Measurements from ENCODE around the gene VCL. TPM values are rescaled to one million over a fixed set of nuclear protein-coding genes. Genes with fewer than 3 reads are reported as not detected.

VCL gene
- total and polyA plus RNA-seq, 9 of the 15 experiments (the other 6 are each of a cell fraction or from before 2014, with no cell fraction given) = 29.8 to 186 (median 76.4) TPM

DNA sequence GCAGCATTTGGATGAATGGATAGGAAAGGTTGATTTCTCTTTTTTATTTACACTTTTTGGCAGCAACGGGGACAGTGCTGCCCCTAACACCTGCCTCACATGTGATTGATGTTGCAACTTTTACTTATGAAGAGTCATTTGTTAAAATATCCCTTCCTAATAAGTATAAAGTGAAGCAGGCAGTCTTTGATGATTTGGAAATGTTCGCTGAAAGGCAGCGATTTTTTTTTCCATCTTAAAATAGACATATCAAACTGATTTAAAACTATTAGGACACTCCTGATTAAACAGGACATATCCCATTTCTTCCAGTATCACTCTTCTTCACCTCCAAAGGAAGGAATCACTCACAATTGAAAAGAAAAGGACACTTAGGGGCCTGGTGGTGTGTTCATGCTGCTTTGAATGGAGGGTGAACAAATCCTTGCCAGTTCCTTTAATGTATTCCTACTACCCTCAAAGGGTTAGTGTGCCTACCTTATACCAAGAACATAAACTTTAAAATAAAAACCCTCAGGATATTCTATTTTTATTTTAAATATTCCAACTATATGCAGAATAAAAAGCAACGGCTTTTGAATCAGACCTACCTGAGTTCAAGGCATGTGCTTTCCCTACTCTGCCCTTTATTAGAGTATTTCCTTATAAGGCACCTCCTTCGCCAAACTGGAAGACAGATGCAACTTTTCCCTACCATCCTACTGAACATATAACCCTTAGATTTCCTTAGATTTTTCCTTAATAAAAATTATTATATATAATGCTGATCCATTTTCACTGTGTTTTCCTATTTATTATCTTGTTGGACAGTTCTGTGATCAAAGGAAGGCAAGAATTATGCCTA lies 154.2 kb downstream of the VCL start:
- H3K9me3 ChIP-seq (replicated peaks; ENCODE audit: control insufficient read depth, insufficient read depth, low read depth, low read length) = no peaks in the 10 kb centered on the region
- peak overlapping the region; percentile 93 for H3K4me3 ChIP-seq
- H3K9ac ChIP-seq (ENCODE audit: insufficient read depth in 1 of 2, low read depth in 2 of 2, low read length in 2 of 2) = peak overlapping the region; percentile 85 to 96
- ChIA-PET CTCF (ENCODE audit: low intra/inter-chr PET ratio) (interaction anchor here (0.9 to 1.1 kb wide), 2 partner anchors 83 to 92 kb away, joined by 3 to 5 read pairs; no protein-coding TSS in a partner anchor), POLR2A (interaction anchor here (0.5 to 1.2 kb wide), 4 partner anchors 10 to 28 kb away, joined by 3 to 5 read pairs (median 4); no protein-coding TSS in a partner anchor)
- peaks cover 92% of the 10 kb centered on the region for H3K79me2 ChIP-seq (ENCODE audit: control insufficient read depth, insufficient read depth, low read length)
- peaks cover 12% of the 10 kb centered on the region; the same call in 1 of the 3 replicates for H3K36me3 ChIP-seq (ENCODE audit: control insufficient read depth, insufficient read depth, low read length)
- H2AFZ ChIP-seq (ENCODE audit: low read depth, low read length) = peak overlapping the region; percentile 90
- 3% methylated on average over 5 of the region's 5 CpGs for WGBS (ENCODE audit: insufficient coverage, low coverage, missing lambda C conversion rate)
- H3K27ac ChIP-seq (ENCODE audit: extremely low read depth, low read depth, low read length) = peak overlapping the region; percentile 94
- peaks cover 6% of the 10 kb centered on the region for H3K9me1 ChIP-seq (ENCODE audit: control insufficient read depth, insufficient read depth, low read length)
- ATAC-seq (no peak), DNase-seq (ENCODE audit: extremely low read depth in 1 of 4, low spot score in 3 of 4) (peak in 1 of 4 experiments; percentile 18), FAIRE-seq (no peak)
- no peaks in the 10 kb centered on the region for H3K27me3 ChIP-seq (ENCODE audit: control insufficient read depth in 2 of 2, insufficient read depth in 2 of 2, low read length in 2 of 2)
- no TSS peak for BruUV-seq (replicated peaks)
- in situ Hi-C loops (cut with MboI) (no loop called here), intact Hi-C loops (cut with micrococcal nuclease) (loop anchor here (2.0 to 5.0 kb wide), 2 partner anchors 25 to 80 kb away; no protein-coding TSS in a partner anchor)
- H3K4me1 ChIP-seq (replicated peaks in 1 of 2; ENCODE audit: control insufficient read depth in 2 of 2, insufficient read depth in 2 of 2, low read length in 2 of 2) = peaks cover 10 to 29% of the 10 kb centered on the region in 2 experiments
- no peaks in the 10 kb centered on the region; the same call in 1 of the 2 replicates for H4K20me1 ChIP-seq (replicated peaks; ENCODE audit: control insufficient read depth, insufficient read depth, low read length)
- H3K4me2 ChIP-seq (ENCODE audit: insufficient read depth, low read length) = peak overlapping the region; percentile 98
- TF ChIP-seq, protein P1, sequence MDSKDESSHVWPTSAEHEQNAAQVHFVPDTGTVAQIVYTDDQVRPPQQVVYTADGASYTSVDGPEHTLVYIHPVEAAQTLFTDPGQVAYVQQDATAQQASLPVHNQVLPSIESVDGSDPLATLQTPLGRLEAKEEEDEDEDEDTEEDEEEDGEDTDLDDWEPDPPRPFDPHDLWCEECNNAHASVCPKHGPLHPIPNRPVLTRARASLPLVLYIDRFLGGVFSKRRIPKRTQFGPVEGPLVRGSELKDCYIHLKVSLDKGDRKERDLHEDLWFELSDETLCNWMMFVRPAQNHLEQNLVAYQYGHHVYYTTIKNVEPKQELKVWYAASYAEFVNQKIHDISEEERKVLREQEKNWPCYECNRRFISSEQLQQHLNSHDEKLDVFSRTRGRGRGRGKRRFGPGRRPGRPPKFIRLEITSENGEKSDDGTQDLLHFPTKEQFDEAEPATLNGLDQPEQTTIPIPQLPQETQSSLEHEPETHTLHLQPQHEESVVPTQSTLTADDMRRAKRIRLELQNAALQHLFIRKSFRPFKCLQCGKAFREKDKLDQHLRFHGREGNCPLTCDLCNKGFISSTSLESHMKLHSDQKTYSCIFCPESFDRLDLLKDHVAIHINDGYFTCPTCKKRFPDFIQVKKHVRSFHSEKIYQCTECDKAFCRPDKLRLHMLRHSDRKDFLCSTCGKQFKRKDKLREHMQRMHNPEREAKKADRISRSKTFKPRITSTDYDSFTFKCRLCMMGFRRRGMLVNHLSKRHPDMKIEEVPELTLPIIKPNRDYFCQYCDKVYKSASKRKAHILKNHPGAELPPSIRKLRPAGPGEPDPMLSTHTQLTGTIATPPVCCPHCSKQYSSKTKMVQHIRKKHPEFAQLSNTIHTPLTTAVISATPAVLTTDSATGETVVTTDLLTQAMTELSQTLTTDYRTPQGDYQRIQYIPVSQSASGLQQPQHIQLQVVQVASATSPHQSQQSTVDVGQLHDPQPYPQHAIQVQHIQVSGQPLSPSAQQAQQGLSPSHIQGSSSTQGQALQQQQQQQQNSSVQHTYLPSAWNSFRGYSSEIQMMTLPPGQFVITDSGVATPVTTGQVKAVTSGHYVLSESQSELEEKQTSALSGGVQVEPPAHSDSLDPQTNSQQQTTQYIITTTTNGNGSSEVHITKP (IDR thresholded peaks at IDR 0.05; ENCODE audit: partially characterized antibody) = peak; percentile 81
- TF ChIP-seq CBX3 (IDR thresholded peaks at IDR 0.05; ENCODE audit: borderline replicate concordance in 1 of 2, low read length in 2 of 2) (0 out of 3 replicates have a peak, but pooled peaks of 1 of the 2 experiments have one; percentile 14), POLR2H (tag; IDR thresholded peaks at IDR 0.05; ENCODE audit: low read depth) (peak; percentile 47; the same call in 1 of the 2 replicates), NR1H2 (CRISPR knock-in tag; IDR thresholded peaks at IDR 0.05) (no peak), FOXA3 (CRISPR knock-in tag; conservative IDR thresholded peaks at IDR 0.05 in 1 of 2, IDR thresholded peaks at IDR 0.05 in 1 of 2) (0 out of 4 replicates have a peak, but pooled peaks of 1 of the 2 experiments have one; percentile 3), HINFP (tag; conservative IDR thresholded peaks at IDR 0.05; ENCODE audit: low read depth) (no peak), ELF1 (tag; IDR thresholded peaks at IDR 0.05) (0 out of 2 replicates have a peak, but pooled peaks have one; percentile 17), ZNF165 (CRISPR knock-in tag; IDR thresholded peaks at IDR 0.05; ENCODE audit: borderline replicate concordance) (no peak), CEBPB (tag; IDR thresholded peaks at IDR 0.05) (peak; percentile 90)
- TF ChIP-seq, protein P2, sequence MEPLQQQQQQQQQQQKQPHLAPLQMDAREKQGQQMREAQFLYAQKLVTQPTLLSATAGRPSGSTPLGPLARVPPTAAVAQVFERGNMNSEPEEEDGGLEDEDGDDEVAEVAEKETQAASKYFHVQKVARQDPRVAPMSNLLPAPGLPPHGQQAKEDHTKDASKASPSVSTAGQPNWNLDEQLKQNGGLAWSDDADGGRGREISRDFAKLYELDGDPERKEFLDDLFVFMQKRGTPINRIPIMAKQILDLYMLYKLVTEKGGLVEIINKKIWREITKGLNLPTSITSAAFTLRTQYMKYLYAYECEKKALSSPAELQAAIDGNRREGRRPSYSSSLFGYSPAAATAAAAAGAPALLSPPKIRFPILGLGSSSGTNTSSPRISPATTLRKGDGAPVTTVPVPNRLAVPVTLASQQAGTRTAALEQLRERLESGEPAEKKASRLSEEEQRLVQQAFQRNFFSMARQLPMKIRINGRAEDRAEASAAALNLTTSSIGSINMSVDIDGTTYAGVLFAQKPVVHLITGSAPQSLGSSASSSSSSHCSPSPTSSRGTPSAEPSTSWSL (CRISPR knock-in tag; IDR thresholded peaks at IDR 0.05; ENCODE audit: borderline replicate concordance) = no peak

Data from K562 (cell line).